Heart left ventricle (tissue), 13 donors: ENCODE data around the gene SH3RF3.

Experiments
- CTCF ChIP-seq, 12 donors: fragments of 200-600 bp; sonication (generic) in 4 of 12; IDR thresholded peaks; one replicate each; pipeline versions ENCODE4 v1.5.0 to v1.8.0; 2018 to 2022; ENCODE audit warnings: antibody characterized with exemption in 12 of 12, mild to moderate bottlenecking in 5 of 12
- POLR2A ChIP-seq, 2 donors: fragments of 450-650 bp; IDR thresholded peaks; one replicate each; pipeline ENCODE4 v1.6.1; 2017; ENCODE audit warnings: antibody characterized with exemption in 2 of 2, mild to moderate bottlenecking in 2 of 2, moderate library complexity in 2 of 2
- donor health status: ischemic (EF 13 %, LVEDD 7.1; RV severe dilation, severe dysfunction).
- donor health status: DM: no; HTN: yes; CAD: no.
- donor health status: DM: no; HTN: no; CAD: no.
- donor health status: ischemic (EF 25% LVEDD 6.9; RV normal size, moderate dysfunction).
- donor health status: ischemic (EF 25% LVEDD 5.7; RV mildly dilated, moderate dysfunction).
- donor health status: ischemic (EF 35%, LVEDD 5.7; RV mildly dilated, moderate dysfunction).
- donor health status: nonischemic (EF 11% LVEDD 7.7; RV severe dilation, severe dysfunction).
- donor health status: DM: yes; HTN: yes; CAD: no.
- donor health status: PGD.
- donor health status: ischemic (EF 29% LVEDD 5.4; RV normal size, mild dysfunction).
- donor health status: nonischemic (EF 23%, LVEDD 6.1; RV moderate dilation, normal function).

GRCh38 chr2:109202486-109202885, 73.5 kb downstream of the SH3RF3 start:
- TF ChIP-seq CTCF (IDR thresholded peaks at IDR 0.05) = no peak
- no peak for TF ChIP-seq POLR2A (IDR thresholded peaks at IDR 0.05)
